NCI-H526 treated with DMSO at 0.1 percent for 48 hours (cell line): ENCODE measurements around the gene GSX1.

Experiments
- DNase-seq: peaks from one replicate; lab custom pipeline; 2025; lab: John Stamatoyannopoulos, UW

Gene GSX1

DNA sequence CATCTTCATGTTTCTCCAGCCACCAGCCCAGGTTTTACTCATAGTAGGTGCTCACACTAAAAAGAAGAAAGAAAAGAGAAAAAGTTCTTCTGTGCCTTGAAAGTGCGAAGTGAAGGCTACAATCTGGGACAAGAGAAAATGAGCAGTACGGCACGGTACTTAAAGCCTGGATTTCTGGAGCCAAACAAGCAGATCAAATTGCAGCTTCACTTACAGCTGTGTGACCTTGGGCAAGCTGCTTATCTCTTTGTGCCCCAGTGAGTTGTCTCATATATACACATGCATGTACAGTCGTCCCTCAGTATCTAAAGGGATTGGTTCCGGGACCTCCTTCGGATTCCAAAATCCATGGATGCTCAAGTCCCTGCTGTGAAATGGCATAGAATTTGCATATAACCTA lies 41.8 kb downstream of the GSX1 start:
- DNase-seq: no peak

DNA sequence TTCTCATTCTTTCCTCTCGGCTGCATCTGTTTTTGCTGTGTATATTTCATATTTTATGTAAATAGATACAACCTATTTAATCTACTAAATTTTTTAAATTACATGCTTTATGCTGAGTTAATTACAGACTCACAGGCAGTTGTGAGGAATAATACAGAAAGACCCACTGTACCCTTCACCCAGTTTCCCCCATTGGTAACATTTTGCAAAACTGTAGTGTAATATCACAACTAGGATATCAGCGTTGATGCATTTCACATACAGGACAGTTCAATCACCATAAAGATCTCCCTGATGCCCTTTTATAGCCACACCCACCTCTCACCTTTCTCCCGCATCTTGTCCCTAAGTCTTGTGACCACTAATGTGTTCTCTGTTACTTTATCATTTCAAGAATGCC lies 43.5 kb downstream of the GSX1 start:
- DNase-seq: no peak

DNA sequence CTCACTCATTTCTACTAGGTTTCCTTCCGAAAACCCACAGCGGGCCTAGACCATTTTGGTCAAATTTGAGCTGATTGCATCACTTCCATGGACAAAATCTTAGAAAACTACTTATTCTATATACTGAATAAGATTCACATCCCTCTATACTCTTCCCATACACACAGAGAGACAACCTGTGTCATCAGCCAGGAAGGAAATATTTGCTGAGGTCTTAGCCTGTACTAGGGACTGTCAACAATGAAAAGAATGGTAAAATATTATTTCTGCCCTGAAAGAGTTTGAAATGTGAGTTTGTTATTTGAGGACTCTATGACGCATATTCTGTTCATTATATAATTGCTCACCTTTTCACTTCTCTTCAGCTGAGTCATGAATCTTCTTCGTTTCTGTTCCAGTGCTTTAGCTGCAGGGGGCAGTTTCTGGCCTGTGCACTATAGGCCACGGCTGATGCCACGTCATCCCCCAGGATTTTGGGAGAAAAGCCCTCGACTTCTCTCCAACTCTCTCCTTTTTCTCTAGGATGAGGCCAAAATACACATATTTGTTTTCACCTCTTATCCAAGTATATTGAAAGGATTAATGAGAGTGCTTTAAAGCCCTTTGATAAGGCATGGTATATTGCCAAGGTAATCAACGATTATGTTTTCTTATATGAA lies 47.7 kb downstream of the GSX1 start:
- no peak for DNase-seq

DNA sequence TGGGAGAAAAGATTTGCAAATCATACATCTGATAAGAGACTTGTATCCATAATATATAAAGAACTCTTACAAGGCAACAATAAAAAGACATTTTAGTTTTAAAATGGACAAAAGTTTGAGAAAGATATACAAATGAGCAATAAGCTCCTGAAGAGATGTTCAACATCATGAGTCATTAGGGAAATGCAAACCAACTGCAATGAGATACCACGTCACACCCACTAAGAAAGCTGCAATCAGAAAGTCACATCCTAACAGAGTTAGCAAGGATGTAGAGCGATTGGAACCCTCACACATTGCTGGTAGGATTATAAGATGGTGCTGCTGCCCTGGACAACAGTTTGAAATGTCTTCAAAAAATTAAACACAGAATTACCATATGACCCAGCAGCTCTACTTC lies 50.3 kb downstream of the GSX1 start:
- DNase-seq: no peak
